GM23248 (cell line): Measurements from ENCODE around the gene TSPAN12.

ENCODE experiments used
- EZH2 ChIP-seq: fragments of 200-600 bp; sonication (generic); IDR thresholded peaks from 2 replicates; pipeline ENCODE4 v1.6.1; 2018; ENCODE audit warnings: antibody characterized with exemption, mild to moderate bottlenecking; ENCODE audit not compliant: insufficient read depth, poor library complexity, severe bottlenecking
- EZH2phosphoT487 ChIP-seq: fragments of 200-600 bp; sonication (generic); IDR thresholded peaks from 2 replicates; pipeline ENCODE4 v1.6.1; 2018; ENCODE audit warnings: antibody characterized with exemption, moderate library complexity, mild to moderate bottlenecking, low read depth; ENCODE audit not compliant: insufficient read depth

- TF ChIP-seq EZH2, result no peak
- TF ChIP-seq EZH2phosphoT487, result no peak
Measured at GRCh38 chr7:120760851-120761250, 97.1 kb downstream of the TSPAN12 start.
